GM12872 (cell line): ENCODE measurements around the gene BRINP1.

ENCODE experiments used
- CTCF ChIP-seq: IDR thresholded peaks from 3 replicates; pipeline ENCODE4 v1.5.1; 2011; ENCODE audit warnings: low read depth, mild to moderate bottlenecking, low read length, moderate library complexity; ENCODE audit not compliant: insufficient read depth

The BRINP1 gene

GRCh38 chr9:119185298-119185697, 183.9 kb downstream of the BRINP1 start:
- no peak for TF ChIP-seq CTCF

GRCh38 chr9:119184265-119184936, 184.8 kb downstream of the BRINP1 start:
- TF ChIP-seq CTCF = no peak

GRCh38 chr9:119181561-119181960, 187.7 kb downstream of the BRINP1 start:
- TF ChIP-seq CTCF = no peak

DNA sequence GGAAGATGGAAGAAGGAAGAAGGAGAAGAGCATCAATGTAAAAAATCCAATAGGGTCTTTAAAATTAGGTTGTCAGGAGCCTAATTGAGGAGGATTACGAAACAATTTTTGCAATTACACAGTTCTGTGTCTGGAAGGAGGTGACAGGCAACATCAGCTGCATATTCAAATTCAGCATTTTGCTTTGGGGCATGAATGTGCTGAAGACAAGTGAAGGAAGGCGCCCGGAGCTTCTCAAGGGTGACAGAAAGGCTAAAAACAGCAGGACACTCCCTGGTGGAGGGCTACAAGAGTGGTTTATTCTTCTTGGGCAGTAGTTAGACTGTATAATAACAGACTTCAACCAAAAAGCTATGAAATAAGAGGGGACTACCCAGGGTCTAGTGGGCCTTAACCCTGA, 188.3 kb downstream of the BRINP1 start:
- no peak for TF ChIP-seq CTCF

GRCh38 chr9:119179701-119180100, 189.5 kb downstream of the BRINP1 start:
- TF ChIP-seq CTCF = no peak

DNA sequence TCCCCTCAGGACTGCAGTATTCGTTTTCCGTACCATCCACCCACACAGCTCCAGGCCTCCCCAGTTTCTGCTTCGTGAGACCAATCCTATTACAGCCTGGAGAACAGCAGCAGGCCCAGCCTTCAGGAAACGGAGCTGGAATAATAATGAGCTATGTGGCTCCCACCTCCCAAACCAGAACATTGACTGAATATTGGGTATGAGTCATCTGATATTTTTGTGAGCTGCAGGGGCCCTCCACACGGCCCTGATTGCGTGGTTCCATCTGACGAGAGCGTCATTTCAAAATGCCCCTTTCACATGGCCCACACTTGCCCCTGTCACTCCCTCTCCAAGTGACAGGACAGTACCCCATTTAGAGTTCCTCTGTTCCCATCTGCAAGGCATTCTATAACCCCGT, 192.0 kb downstream of the BRINP1 start:
- no peak for TF ChIP-seq CTCF

- no peak for TF ChIP-seq CTCF
Observed at GRCh38 chr9:119175581-119175980, 193.7 kb downstream of the BRINP1 start.
